GM18907 (cell line): ENCODE data around the gene FGFR3.
A peak's percentile ranks its signal among the peaks of the same experiment; 100 is the strongest.
"Not testable (repeated sequence)": the region's sequence is repeated elsewhere in the genome, so short reads cannot be mapped to it uniquely, and the experiment has no call there.

Experiments used
- ATAC-seq: cut with Tn5 transposase; IDR thresholded peaks from one replicate; pipeline ENCODE4 v1.9.1; 2021; ENCODE audit warnings: mild to moderate bottlenecking, moderate library complexity; ENCODE audit not compliant: unreplicated experiment

Gene FGFR3

DNA sequence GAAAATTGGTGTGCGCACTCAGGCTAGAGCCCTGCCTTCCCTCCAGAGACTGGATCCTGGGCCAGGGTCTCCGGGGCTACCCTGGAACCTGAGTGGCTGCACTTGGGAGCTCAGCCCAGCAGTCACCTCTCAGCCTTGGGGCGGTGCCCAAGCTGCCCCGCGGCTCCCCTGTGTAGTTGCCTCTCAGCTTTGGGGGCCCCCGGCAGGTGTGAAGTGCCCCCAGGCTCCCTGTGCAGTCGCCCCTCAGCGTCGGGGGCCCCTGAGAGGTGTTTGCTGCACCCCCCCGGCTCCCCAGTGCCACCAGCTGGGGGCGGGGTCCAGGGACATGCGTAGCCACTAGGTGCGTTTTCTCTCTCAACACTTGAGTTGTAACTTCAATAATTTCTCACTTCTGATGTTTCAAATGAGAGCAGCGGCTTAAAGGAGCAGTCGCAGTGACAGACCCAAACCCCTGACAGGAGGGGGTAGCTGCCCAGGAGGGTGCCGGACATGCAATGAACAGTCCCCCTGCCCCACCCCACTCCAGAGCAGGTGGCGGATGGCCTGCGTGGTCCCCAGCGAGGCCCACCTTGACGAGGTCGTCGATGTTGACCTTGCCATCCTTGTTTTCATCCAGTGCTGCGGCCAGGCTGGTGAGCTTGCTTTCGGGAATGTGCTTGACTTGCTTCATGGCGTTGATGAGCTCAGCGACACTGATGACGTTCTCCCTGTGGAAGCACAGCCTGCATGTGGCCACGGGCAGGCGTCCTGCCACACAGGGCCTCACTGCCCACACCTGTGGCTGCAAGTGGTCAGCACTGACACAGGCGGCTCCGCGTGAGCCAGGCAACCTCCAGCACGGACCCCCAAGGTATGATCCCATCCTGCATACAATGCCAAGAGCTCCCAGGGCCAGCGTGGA lies 22.3 kb downstream of the FGFR3 start:
- ATAC-seq = no peak

DNA sequence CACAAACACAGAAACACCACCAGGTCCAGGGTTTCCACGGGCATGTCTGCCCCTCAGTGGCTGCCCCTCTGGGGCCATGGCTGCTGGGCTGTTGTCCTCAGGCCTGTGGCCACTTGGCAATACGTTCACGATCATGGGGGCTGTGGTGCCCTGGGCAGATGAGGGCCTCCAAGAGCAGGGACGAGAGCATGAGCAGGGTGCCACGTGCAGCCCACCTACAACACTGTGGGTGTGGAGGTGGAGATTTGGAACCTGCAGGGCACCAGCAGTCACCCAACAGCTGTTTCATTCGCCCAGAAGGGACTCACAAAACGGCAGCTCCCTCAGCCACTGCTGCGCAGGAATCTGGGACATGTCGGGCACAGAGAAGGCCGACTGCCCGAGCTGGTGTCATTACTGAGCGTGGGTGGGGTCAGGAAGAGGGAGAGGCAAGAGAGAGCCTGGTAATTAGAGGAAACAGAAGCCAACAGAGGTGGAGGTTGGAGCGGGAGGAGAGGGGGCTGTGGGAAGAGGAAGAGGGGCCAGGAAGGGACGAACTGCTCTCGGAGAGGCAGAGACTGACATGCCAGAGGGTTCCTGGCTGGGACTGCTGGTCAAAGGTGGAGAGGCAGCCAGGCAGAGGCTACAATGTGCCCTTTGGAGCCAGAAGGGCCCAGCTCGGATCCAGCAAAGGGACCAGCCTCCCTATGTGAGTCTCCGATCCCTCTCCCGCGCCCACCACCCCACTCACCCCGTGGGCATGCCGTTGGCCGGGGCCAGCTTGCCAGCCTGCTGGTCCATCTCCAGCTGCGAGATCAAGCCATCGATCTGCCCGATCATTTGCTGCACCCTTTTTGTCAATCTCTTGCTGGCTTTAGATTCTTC lies 23.1 kb downstream of the FGFR3 start:
- no peak for ATAC-seq

DNA sequence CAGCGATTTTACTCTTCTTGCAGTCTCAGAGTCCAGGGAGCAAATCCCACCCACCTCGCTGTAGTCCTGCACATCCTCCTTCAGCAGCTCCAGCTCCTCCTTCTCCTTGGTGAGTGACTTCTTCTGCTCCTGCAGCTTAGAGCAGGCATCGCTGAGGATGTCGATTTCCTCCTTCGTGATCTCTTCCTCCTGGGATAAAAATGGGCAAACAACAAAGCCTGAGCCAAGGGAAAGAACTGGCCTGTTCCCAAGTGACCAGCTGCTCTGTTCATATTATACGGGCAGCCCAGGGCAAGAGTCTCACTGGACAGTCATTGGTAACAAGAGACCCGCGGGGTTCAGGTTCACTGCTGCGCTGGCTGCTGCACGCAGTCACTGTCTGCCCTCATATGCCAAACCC lies 26.2 kb downstream of the FGFR3 start:
- ATAC-seq = no peak

DNA sequence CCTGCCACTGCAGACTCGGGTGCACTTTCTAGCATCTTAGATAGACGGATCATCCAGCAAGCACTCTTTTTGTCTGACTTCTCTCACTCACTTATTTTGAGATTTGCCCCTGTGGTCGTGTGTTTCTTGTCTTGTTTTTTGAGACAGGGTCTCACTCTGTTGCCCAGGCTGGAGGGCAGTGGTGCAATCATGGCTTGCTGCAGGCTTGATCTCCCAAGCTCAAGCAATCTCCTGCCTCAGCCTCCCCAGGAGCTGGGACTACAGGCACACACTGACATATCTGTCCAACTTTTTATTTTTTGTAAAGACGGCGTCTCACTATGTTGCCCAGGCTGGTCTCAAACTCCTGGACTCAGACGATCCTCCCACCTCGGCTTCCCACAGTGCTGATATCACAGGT lies 26.7 kb downstream of the FGFR3 start:
- no peak for ATAC-seq

DNA sequence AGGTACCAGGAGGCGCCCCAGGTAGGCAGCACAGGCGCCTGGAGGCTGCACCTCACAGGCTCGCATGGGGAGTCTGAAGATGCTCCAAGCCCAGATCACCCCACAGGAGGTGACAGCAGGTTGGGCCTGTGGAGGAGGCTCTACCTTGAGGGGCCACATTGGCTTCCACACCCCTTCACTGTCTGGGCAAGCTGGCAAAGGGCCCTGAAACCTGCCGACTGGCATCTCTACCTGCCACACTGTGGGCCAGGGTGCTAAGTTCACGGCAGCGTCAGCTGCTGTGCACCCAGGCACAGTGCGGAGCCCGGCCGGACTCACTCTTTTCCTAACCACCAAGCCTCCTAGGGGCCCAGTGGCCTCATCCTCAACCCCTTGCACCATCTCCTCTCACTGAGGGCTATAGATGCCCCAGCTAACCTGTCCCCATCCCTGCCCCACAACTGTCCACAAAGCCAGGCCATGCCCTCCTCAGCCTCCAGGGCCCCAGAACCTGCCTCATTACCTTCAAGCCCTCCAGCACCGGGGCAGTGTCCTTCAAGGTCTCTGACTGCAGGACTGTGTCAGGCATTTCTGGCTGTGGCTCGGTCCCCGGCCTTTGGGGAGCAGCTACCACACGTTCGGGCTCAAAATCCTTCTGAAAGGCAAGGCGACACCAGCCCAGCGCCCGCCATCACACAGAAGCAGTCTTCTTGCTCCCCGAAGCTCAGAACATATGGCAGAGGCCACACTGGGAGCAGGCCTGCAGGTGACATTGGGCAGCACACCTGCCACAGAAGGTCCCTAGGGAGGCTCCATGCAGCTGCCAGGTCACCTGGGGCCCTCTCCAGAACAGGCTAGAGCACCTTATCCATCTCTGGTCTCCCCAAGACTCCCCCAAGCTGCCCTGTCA lies 28.8 kb downstream of the FGFR3 start:
- no peak for ATAC-seq

DNA sequence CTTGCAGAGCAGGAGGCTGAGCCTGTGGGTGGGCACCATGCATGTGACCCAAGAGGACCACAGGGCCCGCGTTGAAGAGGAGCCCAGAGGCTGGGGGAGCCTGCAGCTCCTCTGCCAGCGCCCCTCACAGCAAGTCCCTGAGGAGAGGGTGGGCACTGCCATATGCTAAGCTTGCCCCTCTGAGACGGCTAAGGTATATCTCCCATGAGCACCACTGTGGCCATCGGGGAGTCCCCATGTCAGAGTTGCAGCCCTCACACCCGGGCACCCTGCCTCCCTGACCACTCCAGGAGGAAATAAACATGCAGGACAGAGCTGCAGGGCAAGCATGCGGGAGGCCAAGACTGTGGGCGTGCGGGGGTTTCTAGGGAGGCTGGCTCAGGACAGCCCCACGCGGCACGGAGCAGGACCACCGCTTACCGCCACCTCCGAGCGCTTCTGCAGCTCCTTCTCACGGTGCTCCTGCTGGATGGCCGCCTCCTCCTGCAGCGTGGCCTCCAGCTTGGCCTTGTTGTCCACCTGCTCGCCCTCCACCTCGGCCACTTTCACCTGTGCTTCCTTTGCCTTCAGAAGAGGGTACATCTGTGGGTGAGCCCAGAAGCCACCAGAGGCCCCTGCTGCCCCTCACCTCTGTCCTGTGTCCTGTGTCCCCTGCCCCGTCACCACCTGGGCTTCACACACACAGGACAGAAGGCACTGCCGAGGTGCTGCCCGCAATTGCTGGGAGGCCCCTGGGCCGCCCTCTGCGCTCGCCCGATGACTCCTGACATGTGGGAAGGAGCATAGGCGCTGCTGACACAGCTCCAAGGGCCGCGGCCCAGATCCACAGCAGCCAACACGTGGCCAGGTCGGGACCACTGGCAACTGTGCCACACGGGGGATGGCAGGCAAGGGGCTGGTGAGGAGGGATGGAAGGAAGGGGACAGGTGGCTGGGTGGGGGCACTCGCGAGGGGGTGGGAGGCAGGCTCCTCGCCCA lies 29.8 kb downstream of the FGFR3 start:
- no peak for ATAC-seq

DNA sequence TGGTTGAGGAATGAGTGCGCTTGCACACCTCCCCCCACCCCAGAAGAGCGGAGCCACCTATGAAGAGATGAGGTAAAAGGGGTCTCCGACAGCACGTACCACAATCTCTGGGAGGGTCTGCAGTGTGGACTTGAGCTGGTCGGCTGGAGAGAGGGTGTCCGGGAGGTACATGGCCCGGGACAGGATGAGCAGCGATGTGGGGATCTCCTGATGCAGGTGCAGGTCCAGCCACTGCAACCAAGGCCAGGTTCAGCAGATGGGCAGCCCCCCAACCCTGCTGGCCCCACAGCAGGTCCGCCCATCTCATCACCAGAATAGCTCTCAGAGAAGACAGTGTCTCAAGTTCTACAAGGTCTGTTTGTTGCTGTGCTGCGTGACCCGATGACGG lies 30.4 kb downstream of the FGFR3 start:
- no peak for ATAC-seq

DNA sequence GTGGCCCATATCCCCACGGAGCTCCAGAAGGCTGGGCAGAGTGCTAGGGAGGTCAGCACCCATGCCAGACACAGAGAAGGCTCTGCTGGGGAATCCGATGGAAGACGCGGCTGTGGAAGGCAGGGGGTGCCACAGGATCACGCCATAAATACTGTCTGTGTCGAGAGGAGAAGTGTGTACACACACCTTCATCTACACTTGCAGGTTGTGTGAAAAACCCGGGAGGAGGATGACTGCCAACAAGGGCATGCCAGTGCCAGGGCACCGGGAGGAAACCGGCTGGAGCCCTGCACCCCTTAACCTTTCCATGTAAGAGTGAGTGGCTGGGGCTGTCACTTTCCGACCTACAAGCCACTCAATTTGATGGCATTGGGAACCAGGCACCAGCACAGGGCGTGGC lies 31.7 kb downstream of the FGFR3 start:
- ATAC-seq = no peak

DNA sequence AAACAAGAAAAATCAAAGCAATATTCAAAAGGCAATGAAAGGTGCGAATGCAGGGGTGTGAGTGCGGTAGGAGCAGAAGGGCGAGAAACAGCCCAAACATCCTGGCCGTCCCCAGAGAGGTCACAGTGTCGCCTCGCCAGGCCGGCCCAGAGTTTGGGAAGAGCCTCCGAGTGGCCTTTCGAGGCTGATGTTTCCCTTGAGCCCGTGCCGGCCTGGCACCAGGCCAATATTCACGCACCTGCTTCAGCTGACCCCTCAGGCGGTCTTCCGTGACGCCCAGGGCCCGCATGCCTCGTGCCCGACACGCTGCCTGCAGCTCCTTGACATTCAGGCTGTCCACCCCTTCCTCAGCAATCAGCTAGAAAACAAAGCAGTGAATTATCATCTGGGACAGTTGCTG lies 32.2 kb downstream of the FGFR3 start:
- no peak for ATAC-seq

DNA sequence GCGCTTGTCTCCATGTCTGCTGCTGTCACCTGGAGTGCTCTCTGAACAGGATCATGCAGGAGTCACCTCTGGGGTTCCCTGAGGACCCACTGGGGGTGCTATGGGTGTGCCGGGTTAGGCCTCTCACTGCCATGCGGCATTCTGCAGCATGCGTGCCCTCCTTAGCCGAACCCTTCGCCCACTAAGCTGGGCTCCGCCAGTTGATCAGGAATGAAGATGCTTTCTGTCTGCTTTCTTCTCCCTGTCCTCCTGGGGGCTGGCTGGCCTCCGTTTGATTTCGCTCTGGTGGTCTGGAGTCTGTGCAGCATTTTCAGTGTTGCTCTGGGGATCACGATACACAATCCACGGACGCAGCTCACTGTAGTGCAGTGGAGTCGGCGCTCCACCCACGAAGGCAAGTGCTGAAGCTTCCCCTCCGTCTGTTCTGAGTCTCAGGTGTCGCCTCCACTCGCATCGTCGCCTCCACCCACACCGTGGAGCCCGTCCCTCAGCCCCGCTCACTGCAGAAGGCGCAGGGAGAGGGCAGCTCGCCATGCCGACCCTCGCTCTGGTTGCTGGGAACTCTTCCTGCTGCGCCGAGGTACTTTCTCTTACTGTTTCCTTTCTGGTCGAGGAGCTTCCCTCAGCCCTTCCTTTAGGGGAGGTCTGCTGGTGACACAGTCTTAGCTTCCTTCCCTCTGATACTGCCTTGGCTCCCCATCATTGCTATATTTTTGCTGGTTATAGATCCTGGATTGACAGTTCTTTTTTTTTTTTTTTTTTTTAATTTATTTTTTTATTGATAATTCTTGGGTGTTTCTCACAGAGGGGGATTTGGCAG lies 33.6 kb downstream of the FGFR3 start:
- no peak for ATAC-seq

DNA sequence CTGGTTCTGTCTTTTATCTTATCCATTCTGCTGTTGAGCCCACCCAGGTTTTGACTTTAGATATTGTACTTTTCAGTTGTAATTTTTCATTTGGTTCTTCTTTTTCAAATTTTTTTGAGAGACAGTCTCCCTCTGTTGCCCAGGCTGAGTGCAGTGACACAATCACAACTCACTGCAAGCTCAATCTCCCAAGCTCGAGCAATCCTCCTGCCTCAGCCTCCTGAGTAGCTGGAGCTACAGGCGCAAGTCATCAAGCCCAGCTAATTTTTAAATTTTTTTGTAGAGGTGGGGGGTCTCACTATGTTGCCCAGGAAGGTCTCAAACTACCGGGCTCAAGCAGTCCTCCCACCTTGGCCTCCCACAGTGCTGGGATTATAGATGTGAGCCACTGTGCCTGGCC lies 37.1 kb downstream of the FGFR3 start:
- no peak for ATAC-seq

DNA sequence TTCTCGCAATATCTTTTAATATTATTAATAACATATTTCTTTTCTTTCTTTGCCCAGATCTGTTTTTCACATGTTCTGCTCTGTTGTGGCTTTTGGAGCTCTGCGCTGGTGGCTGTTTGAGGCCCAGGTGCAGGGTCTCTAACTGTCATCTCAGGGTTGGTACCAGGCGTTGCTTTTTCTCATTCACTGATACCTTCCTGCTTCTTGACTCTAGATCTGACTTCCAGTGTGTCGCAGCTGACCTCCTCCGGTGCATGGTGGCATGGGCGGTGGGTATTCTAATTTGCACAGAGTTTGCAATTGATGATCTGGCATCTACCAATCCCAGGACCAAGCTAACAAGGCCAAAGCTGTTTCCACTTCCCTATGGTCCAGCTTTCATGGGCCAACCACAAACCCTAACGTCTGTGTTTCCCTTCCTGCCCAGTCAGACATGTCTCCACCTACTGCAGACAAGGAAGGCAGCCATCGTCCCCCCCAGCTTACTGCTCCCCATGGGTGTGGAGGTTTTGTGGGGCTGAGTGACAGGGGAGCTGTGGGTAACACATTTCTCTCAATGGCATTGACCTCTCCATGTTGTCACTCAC lies 37.6 kb downstream of the FGFR3 start:
- no peak for ATAC-seq

DNA sequence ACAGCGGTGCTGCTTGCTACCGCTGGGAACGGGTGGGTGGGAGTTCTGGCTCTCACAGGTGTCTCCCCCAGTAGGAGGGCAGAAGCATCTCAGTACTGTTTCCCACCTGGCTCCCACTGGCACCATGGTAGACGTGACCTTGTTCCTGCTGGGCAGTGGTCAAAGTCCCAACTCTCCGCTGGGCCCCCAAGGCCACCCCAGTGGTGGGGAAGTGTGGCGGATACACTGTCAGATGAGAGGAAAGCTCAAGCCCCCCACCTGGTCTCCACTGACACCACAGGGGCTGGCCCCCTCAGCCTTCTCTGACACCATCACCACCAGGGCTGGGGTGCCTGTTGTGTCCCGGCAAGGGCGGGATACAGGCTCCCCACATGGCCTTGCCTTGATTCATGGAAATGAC lies 38.2 kb downstream of the FGFR3 start:
- no peak for ATAC-seq

DNA sequence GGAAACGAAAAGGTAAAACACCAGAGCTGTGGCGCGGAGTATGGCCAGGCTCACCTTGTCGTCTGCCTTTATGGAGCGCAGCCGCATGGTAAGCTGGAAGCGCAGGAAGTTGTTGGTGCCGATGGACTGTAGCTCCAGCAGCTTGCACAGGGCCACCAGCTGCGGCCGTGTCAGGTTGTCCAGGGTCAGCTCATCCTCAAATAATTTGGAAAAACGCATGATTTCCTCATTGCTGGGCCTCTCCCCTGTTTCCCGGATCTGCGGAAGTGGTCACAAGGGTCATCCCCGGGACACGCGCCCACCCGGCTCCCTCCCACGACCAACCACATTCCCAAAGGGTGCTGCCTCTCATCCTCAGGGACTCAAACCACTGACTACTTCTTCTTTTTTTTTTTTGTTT lies 39.6 kb downstream of the FGFR3 start:
- ATAC-seq = no peak

DNA sequence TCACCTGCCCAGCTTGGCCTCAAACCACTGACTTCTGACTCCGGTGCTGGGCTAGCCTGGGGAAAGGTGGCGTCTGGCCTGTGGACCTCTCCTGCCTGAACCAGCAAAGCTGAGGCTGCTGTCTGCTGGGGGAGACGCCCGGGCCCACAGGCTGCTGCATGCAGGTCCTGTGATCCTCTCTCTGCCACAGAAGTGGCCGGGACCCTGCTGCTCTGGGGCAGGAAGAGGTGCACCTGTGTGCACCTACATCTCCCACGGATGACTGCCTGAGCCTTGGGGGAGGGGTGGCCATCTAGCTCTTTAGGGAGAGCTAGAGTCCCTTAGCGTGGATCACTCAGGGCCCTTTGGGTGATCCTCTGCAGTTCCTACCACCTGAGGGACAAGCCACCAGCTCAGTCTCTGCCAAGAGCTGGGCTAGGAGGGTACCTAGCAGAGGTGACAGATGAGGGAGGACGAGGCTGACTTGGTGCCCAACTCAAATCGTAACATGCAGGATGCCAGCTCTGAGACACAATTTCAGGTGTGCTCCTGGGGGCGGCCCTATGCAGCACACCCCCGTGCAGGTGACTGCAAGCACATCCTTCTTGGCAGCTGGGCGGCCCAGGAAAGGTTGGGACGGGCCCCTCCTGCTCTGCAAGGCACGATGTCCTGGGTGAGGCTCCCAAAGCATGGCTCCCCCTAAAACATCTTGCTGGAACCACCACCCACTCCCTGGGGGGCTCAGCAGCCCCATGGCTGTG lies 40.4 kb downstream of the FGFR3 start:
- peak; percentile 12 for ATAC-seq

DNA sequence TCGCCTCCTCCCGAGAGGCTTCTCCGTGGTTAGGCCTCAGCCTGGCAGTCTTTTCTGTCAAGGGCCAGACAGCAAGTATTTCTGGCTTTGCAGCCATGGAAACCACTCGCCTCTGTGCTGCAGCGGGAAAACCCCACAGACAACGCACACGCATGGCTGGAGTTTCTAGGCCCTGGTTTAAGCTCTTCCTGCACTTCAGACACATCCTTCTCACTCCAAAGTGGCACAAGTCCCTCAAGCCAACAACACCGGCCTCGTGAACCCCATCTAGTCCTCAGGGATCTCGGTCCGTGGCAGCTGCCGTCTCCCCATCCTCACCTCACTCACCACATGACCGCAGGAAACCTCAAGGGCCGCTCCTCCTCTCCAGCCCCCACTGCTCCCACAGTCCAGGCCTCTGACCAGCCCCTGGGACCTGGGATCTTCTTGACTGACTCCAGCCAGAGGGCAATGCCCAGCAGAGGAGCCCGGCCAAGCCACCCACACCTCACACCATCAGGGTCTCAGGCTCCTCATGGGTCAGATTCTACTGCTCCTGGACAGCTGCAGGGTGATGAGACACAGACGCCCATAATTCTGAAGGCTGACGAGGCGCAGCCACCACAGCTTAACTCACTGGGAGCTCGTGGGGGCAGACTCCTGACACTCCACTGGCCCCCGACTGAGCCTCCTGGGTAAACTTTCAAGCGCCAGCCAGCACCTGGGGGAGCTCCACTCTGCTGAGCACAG lies 41.1 kb downstream of the FGFR3 start:
- ATAC-seq = peak; percentile 69

DNA sequence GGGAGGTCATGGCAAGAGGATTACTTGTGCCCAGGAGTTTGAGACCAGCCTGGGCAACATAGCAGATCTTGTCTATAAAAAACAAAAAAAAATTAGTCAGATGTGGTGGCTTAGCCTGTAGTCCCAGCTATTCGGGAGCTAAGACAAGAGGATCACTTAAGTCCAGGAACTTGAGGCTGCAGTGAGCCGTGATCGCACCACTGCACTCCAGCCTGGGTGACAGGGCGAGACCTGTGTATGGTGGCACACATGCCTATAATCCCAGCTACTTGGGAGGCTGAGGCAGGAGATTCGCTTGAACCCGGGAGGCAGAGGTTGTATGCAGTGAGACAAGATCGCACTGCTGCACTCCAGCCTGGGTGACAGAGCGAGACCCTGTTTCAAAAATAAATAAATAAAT lies 42.7 kb downstream of the FGFR3 start:
- not testable (repeated sequence) for ATAC-seq
